GM18873 (cell line): ENCODE data around the gene AKT3.

ENCODE experiments used
- ATAC-seq: cut with Tn5 transposase; IDR thresholded peaks from one replicate; pipeline ENCODE4 v1.9.1; 2021; ENCODE audit warnings: mild to moderate bottlenecking, moderate library complexity, moderate number of reproducible peaks; ENCODE audit not compliant: unreplicated experiment, low FRiP score

AKT3 gene

DNA sequence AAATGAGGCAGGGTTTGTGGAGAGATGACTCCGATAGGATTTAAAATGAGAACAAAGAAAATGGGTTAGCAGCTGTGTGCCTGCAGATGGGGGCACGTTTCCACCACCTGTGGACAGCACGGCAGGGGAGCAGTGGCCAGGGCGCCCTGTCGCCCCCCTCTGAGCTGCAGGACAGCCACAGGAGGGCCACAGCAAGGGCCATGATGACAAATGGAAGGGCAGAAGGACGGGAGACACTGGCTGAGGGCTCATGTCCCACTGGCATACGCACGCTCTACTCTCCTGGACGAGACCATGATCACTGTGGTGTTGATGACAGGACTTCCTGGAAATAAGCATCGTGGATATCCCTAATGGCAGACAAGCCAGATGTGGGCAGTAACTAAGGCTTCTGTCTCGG, 353.2 kb downstream of the AKT3 start:
- no peak for ATAC-seq

DNA sequence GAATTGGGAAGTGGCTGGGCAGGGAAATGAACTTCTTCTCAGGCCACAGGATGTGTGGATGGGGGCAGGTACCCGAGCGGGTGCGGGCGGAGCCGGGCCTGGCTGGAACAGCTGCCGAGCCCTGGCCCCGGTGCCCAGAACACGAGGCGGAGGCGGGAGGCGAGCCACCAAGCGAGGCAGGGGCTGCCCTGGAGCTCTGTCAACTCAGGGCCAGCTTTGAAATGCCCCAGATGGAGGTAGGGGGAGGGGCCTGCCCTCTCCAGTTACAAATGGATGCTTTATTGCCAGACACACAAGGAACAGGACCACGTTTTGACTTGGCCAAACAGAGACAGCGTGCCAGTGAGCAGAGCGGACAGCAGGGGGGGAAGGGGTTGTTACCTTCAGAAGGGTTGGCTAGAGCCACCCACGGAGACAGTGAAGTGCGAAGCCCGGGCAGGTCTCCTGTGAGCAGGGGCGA, 353.8 kb downstream of the AKT3 start:
- ATAC-seq, result no peak

DNA sequence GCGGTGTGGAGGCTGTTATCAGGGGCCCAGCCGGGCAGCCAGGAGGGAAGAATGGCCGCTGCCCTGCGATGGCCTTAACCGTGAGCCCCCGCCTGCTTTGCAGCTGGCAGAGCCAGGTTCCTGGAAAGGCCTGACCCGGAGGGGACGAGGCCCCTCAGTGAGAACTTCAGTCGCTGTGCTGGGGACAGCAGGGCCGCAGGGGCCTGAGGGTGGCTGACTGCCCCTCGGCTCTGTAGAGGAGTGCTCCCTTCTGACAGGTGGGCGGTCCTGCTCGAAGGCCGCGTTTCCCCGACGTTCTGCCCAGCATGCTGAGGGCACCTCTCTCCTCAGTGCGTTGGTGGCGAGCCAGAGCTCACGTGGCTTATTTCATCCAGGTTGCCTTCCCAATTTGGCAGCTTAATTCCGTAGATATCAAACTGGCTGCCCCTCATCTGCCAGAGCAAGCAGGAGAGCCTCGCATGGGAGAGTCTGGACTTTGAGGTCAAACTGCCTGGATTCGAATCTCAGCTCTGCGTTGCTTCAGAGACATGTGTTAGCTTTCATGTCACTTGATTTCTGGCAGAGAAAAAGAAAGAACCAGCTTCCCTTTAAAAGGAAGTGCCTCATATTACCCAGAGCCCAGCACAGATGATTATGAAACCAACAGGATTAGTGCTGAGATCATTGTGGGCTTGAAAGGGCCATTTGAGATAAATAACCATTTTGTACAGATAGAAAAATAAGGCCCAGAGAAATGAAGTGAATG, 354.4 kb downstream of the AKT3 start:
- no peak for ATAC-seq

GRCh38 chr1:243494741-243495431, 355.2 kb downstream of the AKT3 start:
- no peak for ATAC-seq

- no peak for ATAC-seq
Observed at GRCh38 chr1:243493156-243494129, 356.6 kb downstream of the AKT3 start.

GRCh38 chr1:243490748-243491686, 359.0 kb downstream of the AKT3 start:
- ATAC-seq, result no peak

- no peak for ATAC-seq
Observed at GRCh38 chr1:243489681-243490546, 360.1 kb downstream of the AKT3 start.

DNA sequence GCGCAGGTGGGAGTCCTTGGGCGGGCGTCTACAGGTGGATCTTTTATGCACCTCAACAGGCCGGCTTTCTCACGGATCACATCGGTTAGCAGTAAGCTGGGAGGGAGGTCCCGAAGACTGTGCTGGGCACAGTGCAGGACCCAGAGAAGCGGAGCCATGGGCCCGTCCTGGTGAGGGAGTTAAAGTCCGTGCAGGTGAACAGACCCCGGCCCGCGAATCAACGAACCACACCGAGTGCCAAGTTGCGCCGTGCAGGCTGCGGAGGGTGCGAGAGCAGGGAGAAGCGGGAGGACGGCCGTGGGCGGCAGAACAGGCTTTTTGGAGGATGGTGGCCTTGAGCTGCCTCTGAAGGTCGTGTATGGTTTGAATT, 360.9 kb downstream of the AKT3 start:
- ATAC-seq, result no peak

DNA sequence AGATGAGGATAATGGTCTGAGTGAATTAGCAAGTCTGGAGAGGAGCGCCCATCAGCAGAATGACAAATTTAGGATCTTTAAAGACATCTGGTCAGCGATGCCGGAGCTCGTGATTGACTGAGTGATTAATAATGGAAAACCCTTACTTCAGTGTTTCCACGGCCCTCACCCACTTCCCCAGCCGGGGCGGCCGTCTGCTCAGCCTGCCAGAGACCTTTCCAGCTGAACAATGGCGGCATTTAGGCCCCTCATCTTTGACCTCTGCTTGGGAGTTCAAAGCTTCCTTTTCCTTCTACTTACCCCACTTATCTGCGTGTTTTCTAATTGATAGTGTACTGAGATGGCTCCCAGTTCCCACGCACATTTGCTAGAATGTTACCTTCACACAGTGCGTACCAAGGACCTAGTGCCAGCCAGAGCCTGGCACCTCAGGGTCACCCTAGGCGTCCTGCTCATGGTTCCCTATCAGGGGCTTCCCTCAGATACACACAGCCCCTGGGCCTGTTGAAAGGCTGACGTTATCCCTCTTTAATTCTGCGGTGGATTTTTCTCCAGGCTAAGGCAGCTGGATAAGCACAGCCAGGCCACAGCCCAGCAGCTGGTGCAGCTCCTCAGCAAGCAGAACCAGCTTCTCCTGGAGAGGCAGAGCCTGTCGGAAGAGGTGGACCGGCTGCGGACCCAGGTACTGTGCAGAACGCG, 361.4 kb downstream of the AKT3 start:
- ATAC-seq, result no peak

- ATAC-seq, result no peak
Observed at GRCh38 chr1:243487649-243488227, 362.3 kb downstream of the AKT3 start.

DNA sequence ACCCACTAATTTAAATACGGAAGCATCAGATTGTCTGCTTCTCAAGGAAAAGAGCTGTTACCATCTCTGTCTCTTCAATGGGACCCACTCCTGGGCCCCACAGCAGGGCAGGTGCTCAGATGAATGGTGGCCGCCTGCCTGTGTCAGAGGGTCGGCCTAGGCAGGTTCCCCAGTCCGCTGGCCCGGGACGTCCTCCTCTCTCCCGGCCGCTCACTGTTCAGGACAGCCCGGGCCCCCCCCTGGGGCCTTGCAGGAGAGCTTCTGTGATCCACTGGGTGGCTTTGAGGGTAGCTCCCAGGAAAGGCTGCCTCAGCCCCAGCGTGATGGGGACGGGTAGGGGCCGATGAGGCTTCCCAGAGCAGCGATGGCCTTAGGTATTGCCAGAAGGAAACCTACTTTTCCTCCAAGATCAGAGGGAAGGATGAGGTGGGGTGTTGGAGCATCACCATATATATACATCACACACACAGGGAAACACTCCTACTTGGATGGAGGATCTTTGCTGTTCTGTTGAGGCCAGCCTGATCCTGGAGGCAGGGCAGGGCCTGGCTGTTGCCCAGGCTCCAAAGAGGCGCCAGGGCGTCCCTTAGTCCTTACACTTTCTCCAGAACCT, 362.9 kb downstream of the AKT3 start:
- ATAC-seq, result no peak

DNA sequence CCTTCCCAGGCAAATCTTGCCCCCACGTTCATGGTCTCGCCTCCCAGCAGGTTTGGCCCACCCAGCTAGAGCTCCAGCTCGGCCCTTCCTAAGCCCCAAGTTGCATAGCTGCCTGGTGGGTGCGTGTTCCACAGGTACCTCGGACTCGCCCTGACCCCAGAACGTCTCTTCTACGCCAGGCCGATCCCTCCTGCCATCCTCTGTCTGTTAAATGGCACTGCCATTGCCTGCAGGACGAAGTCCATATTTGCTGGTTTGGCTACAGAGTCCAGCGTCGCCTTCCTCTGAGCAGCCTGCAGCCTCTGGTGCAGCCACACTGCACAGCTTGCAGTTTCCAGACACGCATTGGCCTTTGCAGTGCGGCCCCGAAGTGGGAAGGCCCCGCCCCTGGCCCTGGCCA, 366.1 kb downstream of the AKT3 start:
- ATAC-seq, result no peak

- ATAC-seq, result no peak
Observed at GRCh38 chr1:243483071-243483771, 366.8 kb downstream of the AKT3 start.

- no peak for ATAC-seq
Observed at GRCh38 chr1:243482141-243483022, 367.7 kb downstream of the AKT3 start.

DNA sequence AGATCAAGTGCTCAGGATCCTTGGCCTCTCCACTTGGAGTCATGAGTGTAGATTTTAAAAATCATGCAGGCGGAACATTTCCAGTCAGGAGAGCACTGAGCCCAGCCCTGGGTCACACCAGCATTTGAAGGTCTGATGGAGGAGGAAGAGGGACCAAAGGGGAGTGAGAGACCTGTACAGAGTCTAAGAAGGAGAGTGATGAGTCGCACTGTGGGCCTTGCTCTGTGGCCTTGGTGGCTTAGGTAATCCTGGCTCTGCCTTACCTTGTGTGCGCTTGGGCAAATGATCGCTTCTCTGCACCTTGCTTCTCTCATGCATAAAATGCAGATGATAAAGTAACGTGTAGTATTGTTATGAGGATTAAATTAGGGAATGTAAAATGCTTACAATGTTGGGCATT, 368.9 kb downstream of the AKT3 start:
- no peak for ATAC-seq

DNA sequence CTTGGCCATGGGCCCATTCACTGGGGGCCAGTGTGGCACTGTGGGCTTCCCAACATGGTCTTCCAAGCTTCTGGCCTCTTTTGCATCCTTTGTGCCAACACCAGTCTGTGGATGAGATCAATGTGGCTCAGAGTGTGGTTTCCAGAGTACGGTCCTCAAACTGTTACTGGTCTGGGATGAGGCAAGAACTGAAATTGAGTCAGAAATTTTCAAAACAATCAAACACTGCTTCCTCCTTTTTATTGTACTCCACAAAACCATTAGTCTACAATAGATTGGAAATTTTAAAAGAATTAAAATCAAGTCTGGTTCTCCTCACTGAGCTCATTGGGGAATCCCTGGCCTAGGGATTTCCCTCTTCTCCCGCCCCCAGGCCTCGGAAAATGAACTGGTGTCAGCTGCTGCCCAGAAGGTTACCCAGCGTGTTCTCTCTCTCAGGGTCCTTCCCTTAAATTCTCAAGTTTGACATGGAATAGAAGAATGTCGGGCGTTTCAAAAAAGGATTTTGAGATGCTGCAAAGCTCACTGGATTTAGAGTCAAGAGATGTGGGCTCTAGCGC, 372.2 kb downstream of the AKT3 start:
- no peak for ATAC-seq
